Endothelial cell of umbilical vein (primary cell): ENCODE data around the gene HSPA5.

ENCODE experiments used
- TF ChIP-seq, protein P1 (sequence below), 2 donors: IDR thresholded peaks; 1 replicate in 1 of 2; 2 replicates in 1 of 2; pipeline ENCODE4 v1.5.1; 2011; ENCODE audit warnings: low read length in 2 of 2, mild to moderate bottlenecking in 2 of 2, moderate library complexity in 2 of 2, control low read depth in 1 of 2, inconsistent platforms in 1 of 2, low read depth in 1 of 2; ENCODE audit not compliant: insufficient read depth in 1 of 2; ENCODE audit errors: extremely low read depth in 1 of 2
- TF ChIP-seq, protein P2 (sequence below): IDR thresholded peaks from 2 replicates; pipeline ENCODE4 v1.6.1; 2011; ENCODE audit not compliant: insufficient read depth, insufficient read length

DNA sequence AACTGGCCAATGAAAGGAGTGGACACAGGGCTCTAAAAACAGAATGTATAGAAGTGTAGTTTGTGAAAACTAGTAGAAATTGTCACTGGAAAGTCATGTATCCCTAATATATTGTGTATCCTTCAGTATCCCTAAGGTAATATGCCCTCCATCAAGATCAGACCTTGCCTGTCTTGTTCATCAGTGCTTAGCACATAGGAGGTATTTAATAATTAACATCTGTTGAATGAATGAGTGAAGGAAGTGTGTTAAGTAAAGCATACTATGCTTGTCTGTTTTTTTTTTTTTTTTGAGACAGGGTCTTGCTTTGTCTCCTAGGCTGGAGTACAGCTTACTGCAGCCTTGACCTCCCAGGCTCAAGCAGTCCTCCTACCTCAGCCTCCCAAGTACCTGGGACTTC lies 36.3 kb upstream of the HSPA5 start:
- TF ChIP-seq, protein P1, sequence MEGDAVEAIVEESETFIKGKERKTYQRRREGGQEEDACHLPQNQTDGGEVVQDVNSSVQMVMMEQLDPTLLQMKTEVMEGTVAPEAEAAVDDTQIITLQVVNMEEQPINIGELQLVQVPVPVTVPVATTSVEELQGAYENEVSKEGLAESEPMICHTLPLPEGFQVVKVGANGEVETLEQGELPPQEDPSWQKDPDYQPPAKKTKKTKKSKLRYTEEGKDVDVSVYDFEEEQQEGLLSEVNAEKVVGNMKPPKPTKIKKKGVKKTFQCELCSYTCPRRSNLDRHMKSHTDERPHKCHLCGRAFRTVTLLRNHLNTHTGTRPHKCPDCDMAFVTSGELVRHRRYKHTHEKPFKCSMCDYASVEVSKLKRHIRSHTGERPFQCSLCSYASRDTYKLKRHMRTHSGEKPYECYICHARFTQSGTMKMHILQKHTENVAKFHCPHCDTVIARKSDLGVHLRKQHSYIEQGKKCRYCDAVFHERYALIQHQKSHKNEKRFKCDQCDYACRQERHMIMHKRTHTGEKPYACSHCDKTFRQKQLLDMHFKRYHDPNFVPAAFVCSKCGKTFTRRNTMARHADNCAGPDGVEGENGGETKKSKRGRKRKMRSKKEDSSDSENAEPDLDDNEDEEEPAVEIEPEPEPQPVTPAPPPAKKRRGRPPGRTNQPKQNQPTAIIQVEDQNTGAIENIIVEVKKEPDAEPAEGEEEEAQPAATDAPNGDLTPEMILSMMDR (IDR thresholded peaks at IDR 0.05; ENCODE audit: extremely low read depth in 1 of 2, insufficient read depth in 1 of 2, low read depth in 1 of 2, low read length in 2 of 2), result no peak
- TF ChIP-seq, protein P2, sequence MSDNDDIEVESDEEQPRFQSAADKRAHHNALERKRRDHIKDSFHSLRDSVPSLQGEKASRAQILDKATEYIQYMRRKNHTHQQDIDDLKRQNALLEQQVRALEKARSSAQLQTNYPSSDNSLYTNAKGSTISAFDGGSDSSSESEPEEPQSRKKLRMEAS, result no peak
